Transverse colon (tissue), 3 donors: ENCODE data around the gene TMEM97.

ENCODE experiments used
- POLR2A ChIP-seq: fragments of 450-650 bp; IDR thresholded peaks from one replicate; pipeline ENCODE4 v1.6.1; 2016; ENCODE audit warnings: antibody characterized with exemption, mild to moderate bottlenecking, moderate library complexity
- TF ChIP-seq, protein P1 (sequence below), 5 experiments: fragments of 200-600 bp in 3 of 5; fragments of 450-650 bp in 2 of 5; sonication (generic) in 3 of 5; IDR thresholded peaks; 1 replicate in 2 of 5; 2 replicates in 3 of 5; pipeline ENCODE4 v1.5.1; 2016 to 2017; ENCODE audit warnings: antibody characterized with exemption in 5 of 5, inconsistent platforms in 3 of 5, mild to moderate bottlenecking in 2 of 5, moderate library complexity in 1 of 5

DNA sequence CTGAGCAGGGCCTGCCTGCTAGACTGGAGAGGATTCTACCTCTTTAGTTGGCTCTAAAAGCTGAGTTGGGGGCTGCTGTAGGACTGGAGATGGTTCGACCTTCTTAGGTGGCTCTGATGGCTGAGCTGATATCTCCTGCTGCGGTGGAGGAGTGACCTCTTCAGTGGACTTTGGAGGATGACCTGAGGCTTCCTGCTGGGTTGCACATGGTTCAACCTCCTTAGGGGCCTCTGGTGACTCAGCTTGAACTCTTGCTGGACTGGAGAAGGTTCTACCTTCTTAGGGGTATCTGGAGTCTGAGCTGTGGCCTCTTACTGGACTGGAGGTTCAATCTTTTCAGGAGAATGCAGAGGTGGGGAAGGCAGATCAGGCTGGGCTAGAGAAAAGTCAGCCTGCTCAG lies 48.9 kb upstream of the TMEM97 start:
- TF ChIP-seq, protein P1, sequence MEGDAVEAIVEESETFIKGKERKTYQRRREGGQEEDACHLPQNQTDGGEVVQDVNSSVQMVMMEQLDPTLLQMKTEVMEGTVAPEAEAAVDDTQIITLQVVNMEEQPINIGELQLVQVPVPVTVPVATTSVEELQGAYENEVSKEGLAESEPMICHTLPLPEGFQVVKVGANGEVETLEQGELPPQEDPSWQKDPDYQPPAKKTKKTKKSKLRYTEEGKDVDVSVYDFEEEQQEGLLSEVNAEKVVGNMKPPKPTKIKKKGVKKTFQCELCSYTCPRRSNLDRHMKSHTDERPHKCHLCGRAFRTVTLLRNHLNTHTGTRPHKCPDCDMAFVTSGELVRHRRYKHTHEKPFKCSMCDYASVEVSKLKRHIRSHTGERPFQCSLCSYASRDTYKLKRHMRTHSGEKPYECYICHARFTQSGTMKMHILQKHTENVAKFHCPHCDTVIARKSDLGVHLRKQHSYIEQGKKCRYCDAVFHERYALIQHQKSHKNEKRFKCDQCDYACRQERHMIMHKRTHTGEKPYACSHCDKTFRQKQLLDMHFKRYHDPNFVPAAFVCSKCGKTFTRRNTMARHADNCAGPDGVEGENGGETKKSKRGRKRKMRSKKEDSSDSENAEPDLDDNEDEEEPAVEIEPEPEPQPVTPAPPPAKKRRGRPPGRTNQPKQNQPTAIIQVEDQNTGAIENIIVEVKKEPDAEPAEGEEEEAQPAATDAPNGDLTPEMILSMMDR (IDR thresholded peaks at IDR 0.05): no peak
- TF ChIP-seq POLR2A: no peak
